HG03469 (cell line): ENCODE results near the gene CCND2.

Source experiments
- ATAC-seq: cut with Tn5 transposase; IDR thresholded peaks from one replicate; pipeline ENCODE4 v1.9.1; 2021; ENCODE audit warnings: mild to moderate bottlenecking, moderate library complexity, moderate number of reproducible peaks; ENCODE audit not compliant: unreplicated experiment

The CCND2 gene

GRCh38 chr12:4275870-4276301, 2.3 kb downstream of the CCND2 start:
- ATAC-seq: no peak

DNA sequence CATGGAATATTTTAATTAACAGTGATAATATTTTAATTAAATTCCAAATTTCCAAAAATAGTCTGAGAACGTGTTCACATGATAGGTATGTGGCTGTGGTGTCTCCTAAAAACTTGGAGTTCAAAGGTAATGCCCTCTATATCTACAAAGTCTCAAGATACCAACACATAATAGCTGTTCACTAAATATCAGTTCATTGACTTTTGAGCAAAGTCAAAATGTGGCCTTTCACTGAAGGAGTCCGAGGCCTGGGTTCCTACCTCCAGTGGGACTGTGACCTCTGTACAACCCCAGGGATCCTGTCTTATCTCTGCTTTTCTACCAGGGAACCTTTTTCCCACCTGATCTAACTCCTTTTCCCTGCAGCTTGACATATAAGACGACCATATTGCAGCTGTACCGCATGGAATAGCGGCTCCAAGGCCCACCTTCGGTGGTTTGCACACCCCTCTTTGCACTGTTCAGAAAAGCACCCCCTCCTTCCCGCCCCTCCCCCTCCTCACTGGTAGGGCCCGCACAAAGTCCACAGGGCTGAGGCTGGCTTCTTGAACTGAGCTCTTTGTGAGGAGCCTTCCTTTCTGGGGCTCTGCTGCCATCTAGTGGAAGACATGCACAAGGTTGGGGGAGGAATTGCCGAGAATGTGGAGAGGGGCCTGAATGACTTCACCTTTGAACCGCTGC, 3.1 kb downstream of the CCND2 start:
- no peak for ATAC-seq

- ATAC-seq: no peak
Observed at GRCh38 chr12:4277205-4277543, 3.6 kb downstream of the CCND2 start.

- no peak for ATAC-seq
Observed at GRCh38 chr12:4277857-4278256, 4.3 kb downstream of the CCND2 start.

- no peak for ATAC-seq
Observed at GRCh38 chr12:4278329-4279197, 5.0 kb downstream of the CCND2 start.

- no peak for ATAC-seq
Observed at GRCh38 chr12:4279198-4279690, 5.7 kb downstream of the CCND2 start.

- ATAC-seq: no peak
Observed at GRCh38 chr12:4280351-4281163, 7.0 kb downstream of the CCND2 start.

DNA sequence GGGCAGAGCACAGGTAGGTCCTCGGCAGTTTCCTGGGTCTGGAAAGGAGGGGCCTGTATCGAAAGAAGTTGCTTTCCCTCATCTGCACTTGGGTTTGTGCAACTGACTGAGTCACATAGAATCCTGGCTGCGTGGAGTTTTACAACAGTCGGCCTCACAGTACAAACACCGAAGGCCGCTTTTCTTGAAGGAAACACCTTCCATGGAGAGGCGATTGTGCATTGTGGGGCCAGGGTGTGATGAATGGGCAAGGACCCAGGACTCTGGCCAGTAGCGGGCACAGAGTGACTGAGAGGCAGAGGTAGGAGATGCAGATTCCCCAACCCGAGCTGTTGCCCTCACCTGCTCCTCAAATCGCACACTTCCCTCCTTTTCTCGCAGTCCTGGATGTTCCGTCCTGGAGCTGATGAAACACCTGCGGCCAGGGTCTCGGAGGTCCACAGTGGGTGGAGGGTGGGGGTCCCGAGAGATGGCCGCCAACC, 7.7 kb downstream of the CCND2 start:
- no peak for ATAC-seq

- ATAC-seq: no peak
Observed at GRCh38 chr12:4282103-4282891, 8.7 kb downstream of the CCND2 start.

DNA sequence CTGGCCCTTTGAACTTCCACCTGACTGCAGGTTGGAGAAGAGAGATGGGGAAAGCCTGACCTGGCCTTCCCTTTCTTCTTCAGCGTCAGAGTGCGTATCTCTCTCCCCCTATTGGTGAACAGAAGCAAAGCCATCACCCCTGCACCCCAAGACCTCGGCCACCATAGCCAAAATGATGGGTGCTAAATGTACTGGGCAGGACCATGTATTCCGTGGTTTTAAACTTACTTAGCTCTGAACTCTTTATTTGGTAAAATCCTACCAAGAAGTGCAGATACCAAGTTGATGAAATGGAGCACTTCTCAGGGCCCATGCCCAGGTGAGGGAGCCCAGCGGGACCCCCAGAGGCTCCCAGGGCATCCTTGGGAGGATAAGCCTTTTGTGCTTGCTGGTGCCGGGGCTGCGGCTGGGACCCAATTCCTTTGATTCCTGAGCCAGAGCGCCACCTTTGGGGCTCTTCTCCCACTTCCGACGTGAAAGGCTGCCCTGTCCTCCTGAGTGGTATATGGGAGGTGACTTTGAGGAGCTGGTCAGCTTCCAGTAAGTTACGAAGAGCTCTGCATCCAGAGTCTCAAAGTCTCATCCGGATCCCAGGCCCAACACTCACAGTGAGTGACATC, 9.4 kb downstream of the CCND2 start:
- no peak for ATAC-seq

- ATAC-seq: no peak
Observed at GRCh38 chr12:4283512-4284255, 10.1 kb downstream of the CCND2 start.

GRCh38 chr12:4284306-4284705, 10.7 kb downstream of the CCND2 start:
- no peak for ATAC-seq

- no peak for ATAC-seq
Observed at GRCh38 chr12:4285070-4285469, 11.5 kb downstream of the CCND2 start.

DNA sequence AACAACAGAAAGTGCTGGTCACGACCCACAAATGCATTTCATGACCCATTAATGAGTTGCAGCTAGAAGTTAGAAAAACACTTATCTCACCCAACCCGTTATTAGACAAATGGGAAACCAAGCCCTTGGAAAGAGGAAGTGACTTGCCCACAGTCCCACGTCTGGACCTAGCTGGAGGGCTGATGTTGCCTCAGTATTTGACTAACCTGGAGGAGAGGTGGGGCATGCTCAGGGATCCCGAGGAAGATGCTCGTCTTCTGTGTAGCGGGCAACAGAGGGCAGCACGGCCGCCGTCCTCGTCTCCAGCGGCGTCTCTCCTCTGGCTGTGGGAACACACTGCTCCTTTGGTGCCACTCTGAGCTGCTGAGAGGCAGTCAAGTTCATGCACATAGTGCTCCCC, 12.7 kb downstream of the CCND2 start:
- ATAC-seq: no peak

- ATAC-seq: no peak
Observed at GRCh38 chr12:4286771-4287317, 13.3 kb downstream of the CCND2 start.

- no peak for ATAC-seq
Observed at GRCh38 chr12:4287325-4288211, 14.0 kb downstream of the CCND2 start.

- no peak for ATAC-seq
Observed at GRCh38 chr12:4288296-4289131, 15.0 kb downstream of the CCND2 start.
